HG02973 (cell line): Measurements from ENCODE around the gene NTRK3.

Experiments used
- ATAC-seq: cut with Tn5 transposase; IDR thresholded peaks from one replicate; pipeline ENCODE4 v1.9.1; 2021; ENCODE audit warnings: moderate library complexity; ENCODE audit not compliant: unreplicated experiment

Gene NTRK3

GRCh38 chr15:88187195-88187594, 69.3 kb downstream of the NTRK3 start:
- ATAC-seq = no peak

- ATAC-seq = no peak
Measured at GRCh38 chr15:88185584-88185983, 71.0 kb downstream of the NTRK3 start.

- ATAC-seq = no peak
Measured at GRCh38 chr15:88181613-88182012, 74.9 kb downstream of the NTRK3 start.

GRCh38 chr15:88179562-88179961, 77.0 kb downstream of the NTRK3 start:
- peak; percentile 96 for ATAC-seq

GRCh38 chr15:88178631-88179030, 77.9 kb downstream of the NTRK3 start:
- no peak for ATAC-seq

GRCh38 chr15:88177451-88177850, 79.1 kb downstream of the NTRK3 start:
- no peak for ATAC-seq

- ATAC-seq = no peak
Measured at GRCh38 chr15:88174571-88174970, 82.0 kb downstream of the NTRK3 start.

- ATAC-seq = no peak
Measured at GRCh38 chr15:88166082-88166993, 90.2 kb downstream of the NTRK3 start.

GRCh38 chr15:88161636-88162035, 94.9 kb downstream of the NTRK3 start:
- no peak for ATAC-seq

GRCh38 chr15:88155310-88155709, 101.2 kb downstream of the NTRK3 start:
- no peak for ATAC-seq

GRCh38 chr15:88152672-88153071, 103.9 kb downstream of the NTRK3 start:
- no peak for ATAC-seq

- ATAC-seq = no peak
Measured at GRCh38 chr15:88147760-88148159, 108.8 kb downstream of the NTRK3 start.

GRCh38 chr15:88144921-88145653, 111.5 kb downstream of the NTRK3 start:
- no peak for ATAC-seq

- ATAC-seq = no peak
Measured at GRCh38 chr15:88142121-88142520, 114.4 kb downstream of the NTRK3 start.

GRCh38 chr15:88141269-88141889, 115.2 kb downstream of the NTRK3 start:
- ATAC-seq = no peak

GRCh38 chr15:88140398-88140797, 116.1 kb downstream of the NTRK3 start:
- no peak for ATAC-seq

- no peak for ATAC-seq
Measured at GRCh38 chr15:88139936-88140335, 116.6 kb downstream of the NTRK3 start.

GRCh38 chr15:88133795-88134194, 122.7 kb downstream of the NTRK3 start:
- no peak for ATAC-seq

- ATAC-seq = no peak
Measured at GRCh38 chr15:88132499-88132898, 124.0 kb downstream of the NTRK3 start.

GRCh38 chr15:88131937-88132336, 124.6 kb downstream of the NTRK3 start:
- ATAC-seq = no peak

- ATAC-seq = no peak
Measured at GRCh38 chr15:88127432-88127790, 129.1 kb downstream of the NTRK3 start.
